Measurements from ENCODE around the gene ETV7.

ETV7 gene

DNA sequence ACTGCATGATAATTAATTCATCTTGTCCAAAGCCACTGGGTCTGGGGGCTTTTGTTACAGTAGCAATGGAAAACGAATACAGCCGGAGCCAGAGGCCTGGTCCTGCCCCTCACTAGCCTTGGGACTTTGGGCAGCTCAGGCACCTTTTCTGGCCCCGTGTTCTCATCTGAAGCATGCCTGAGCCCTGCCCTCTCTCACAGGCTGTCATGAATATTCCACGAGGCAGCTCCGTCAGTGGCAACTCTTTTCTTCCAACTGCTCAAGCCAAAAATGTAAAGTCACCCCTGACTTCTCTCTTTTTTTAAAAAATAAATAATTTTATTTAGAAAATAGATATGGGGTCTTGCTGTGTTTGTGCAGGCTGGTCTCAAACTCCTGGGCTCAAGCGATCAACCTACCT is 56.1 kb downstream of the ETV7 start:
- DNase-seq (ENCODE audit: low read depth) = no peak
- no peak overlapping the region for H3K4me3 ChIP-seq (ENCODE audit: control insufficient read depth, low read depth, low read length)
- TF ChIP-seq, protein P1, sequence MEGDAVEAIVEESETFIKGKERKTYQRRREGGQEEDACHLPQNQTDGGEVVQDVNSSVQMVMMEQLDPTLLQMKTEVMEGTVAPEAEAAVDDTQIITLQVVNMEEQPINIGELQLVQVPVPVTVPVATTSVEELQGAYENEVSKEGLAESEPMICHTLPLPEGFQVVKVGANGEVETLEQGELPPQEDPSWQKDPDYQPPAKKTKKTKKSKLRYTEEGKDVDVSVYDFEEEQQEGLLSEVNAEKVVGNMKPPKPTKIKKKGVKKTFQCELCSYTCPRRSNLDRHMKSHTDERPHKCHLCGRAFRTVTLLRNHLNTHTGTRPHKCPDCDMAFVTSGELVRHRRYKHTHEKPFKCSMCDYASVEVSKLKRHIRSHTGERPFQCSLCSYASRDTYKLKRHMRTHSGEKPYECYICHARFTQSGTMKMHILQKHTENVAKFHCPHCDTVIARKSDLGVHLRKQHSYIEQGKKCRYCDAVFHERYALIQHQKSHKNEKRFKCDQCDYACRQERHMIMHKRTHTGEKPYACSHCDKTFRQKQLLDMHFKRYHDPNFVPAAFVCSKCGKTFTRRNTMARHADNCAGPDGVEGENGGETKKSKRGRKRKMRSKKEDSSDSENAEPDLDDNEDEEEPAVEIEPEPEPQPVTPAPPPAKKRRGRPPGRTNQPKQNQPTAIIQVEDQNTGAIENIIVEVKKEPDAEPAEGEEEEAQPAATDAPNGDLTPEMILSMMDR (IDR thresholded peaks at IDR 0.05; ENCODE audit: control insufficient read depth, insufficient read depth, low read depth, low read length, missing control alignments) = no peak

DNA sequence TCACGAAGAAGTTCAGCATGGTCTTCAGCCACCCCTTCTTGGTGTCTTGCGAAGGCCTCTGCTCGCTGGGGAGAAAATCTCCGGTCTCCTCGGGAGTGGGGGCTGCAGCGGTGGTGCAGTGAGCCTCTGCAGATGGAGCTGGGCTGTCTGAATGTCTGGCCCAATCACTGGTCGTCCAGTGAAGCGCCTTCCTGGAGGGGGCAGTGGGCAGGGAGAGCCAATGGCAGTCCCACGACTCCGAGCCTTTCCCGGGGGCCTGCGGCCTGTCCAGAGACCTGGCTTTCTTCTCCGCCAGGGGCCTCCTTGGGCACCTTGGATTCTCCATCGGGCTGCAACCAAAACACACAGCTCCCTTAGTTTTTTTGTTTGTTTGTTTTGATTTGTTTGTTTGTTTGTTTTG is 57.1 kb downstream of the ETV7 start:
- H3K4me3 ChIP-seq (ENCODE audit: control insufficient read depth, low read depth, low read length) = no peak overlapping the region
- no peak for DNase-seq (ENCODE audit: low read depth)
- TF ChIP-seq, protein P1 (IDR thresholded peaks at IDR 0.05; ENCODE audit: control insufficient read depth, insufficient read depth, low read depth, low read length, missing control alignments) = no peak

DNA sequence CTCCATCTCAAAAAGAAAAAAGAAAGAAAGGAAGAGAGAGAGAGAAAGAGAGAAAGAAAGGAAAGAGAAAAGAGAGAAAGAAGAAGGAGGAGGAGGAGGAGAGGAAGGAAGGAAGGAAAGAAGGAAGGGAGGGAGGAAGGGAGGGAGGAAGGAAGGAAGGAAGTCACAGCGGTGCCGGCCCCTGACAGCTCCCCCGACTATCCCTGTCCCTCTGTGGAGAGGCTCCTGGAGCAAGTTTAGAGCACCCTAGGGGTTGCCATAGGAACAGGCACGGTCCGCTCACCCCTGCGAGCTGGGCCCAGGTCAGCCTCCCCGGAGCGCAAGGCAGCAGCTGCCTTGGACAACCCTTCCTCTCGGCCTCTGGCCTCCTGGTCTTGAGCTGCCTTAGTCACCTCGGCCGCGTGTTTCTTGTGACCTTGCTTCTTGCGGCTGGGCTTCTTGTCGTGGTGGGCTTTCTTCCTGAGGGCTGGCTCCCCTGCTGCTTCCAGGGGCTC is 57.6 kb downstream of the ETV7 start:
- H3K4me3 ChIP-seq (ENCODE audit: control insufficient read depth, low read depth, low read length) = no peak overlapping the region
- TF ChIP-seq, protein P1 (IDR thresholded peaks at IDR 0.05; ENCODE audit: control insufficient read depth, insufficient read depth, low read depth, low read length, missing control alignments) = no peak
- no peak for DNase-seq (ENCODE audit: low read depth)

DNA sequence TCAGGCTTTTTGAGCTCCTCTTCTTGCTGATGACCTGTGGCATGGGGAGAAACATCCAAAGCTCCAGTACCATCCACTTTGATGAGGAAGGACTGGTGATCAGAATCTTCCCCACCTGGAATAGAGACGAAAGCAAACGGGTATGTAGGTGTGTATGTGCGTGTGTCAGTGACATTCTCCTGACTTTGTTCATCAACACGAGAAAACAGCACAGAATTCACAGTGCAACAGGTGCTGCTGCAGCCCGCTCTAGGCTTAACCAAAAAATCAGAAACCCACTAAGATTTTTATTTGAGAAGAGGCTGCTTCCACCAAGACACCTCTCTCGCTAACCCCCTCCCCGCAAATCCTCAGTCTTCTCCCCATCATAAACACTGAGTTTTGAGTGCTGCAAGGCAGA is 58.9 kb downstream of the ETV7 start:
- TF ChIP-seq, protein P1 (IDR thresholded peaks at IDR 0.05; ENCODE audit: control insufficient read depth, insufficient read depth, low read depth, low read length, missing control alignments) = no peak
- DNase-seq (ENCODE audit: low read depth) = no peak
- no peak overlapping the region for H3K4me3 ChIP-seq (ENCODE audit: control insufficient read depth, low read depth, low read length)

DNA sequence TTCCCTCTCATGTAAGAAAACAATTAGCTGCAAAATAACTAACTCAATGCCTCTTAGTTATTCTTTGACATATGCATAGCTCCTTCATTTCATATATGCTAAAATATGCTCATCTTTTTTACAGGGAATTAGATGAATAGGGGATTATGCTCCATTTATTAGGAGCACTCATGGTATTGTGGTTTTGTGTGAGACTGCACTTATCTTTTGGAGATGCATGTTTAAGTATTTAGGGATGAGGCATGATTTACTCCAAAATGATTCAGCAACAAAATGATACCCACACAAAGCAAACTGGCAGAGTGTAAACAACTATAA is 59.6 kb downstream of the ETV7 start:
- no peak for DNase-seq (ENCODE audit: low read depth)
- H3K4me3 ChIP-seq (ENCODE audit: control insufficient read depth, low read depth, low read length) = no peak overlapping the region
- TF ChIP-seq, protein P1 (IDR thresholded peaks at IDR 0.05; ENCODE audit: control insufficient read depth, insufficient read depth, low read depth, low read length, missing control alignments) = no peak

DNA sequence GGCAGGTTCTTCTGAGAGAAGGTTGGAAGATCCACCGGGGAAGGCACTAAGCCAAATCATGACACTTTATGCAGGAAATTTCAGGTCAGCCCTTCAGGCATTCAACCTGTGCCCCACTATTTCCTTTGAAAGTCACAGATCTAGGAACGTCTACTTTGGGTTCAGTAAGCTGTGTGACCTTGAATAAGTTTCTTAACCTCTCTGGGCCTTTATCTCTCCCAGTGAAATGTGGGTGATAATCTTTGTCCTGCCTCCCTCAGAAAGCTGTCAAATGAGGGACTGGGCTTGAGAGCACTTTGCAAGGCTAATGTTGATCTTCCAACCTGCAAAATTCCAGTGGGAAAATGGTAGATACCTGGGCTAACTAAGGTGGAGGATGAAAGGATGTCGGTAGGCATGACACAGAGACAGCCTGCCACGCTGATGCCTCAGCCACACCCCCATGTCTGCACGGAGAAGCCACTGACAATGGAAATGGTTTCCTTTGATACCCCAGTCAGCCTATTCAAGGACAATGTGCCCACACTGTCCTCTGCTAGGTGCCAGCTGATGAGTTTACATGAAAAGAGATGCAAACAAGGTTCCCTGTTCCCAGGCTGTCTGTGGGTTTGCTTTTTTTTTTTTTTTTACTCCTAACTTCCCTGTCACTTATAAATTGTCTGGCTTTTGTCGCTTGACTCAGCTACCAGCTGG is 60.1 kb downstream of the ETV7 start:
- TF ChIP-seq, protein P1 (IDR thresholded peaks at IDR 0.05; ENCODE audit: control insufficient read depth, insufficient read depth, low read depth, low read length, missing control alignments) = no peak
- no peak overlapping the region for H3K4me3 ChIP-seq (ENCODE audit: control insufficient read depth, low read depth, low read length)
- DNase-seq (ENCODE audit: low read depth) = no peak
